GM18867 (cell line): ENCODE data around the gene NPTX2.

Experiments used
- ATAC-seq: cut with Tn5 transposase; IDR thresholded peaks from one replicate; pipeline ENCODE4 v1.9.1; 2021; ENCODE audit warnings: mild to moderate bottlenecking, moderate library complexity; ENCODE audit not compliant: unreplicated experiment

The NPTX2 gene

GRCh38 chr7:98618786-98619185, 1.7 kb downstream of the NPTX2 start:
- ATAC-seq: no peak

- no peak for ATAC-seq
Measured at GRCh38 chr7:98619450-98620321, 2.6 kb downstream of the NPTX2 start.

- no peak for ATAC-seq
Measured at GRCh38 chr7:98621573-98622482, 4.7 kb downstream of the NPTX2 start.

- no peak for ATAC-seq
Measured at GRCh38 chr7:98622926-98623325, 5.8 kb downstream of the NPTX2 start.

GRCh38 chr7:98624846-98625420, 7.8 kb downstream of the NPTX2 start:
- ATAC-seq: no peak

GRCh38 chr7:98626460-98627412, 9.7 kb downstream of the NPTX2 start:
- no peak for ATAC-seq

- ATAC-seq: no peak
Measured at GRCh38 chr7:98627413-98627790, 10.3 kb downstream of the NPTX2 start.

- no peak for ATAC-seq
Measured at GRCh38 chr7:98628418-98628817, 11.3 kb downstream of the NPTX2 start.

- no peak for ATAC-seq
Measured at GRCh38 chr7:98629001-98629431, 11.9 kb downstream of the NPTX2 start.

- no peak for ATAC-seq
Measured at GRCh38 chr7:98630149-98630548, 13.1 kb downstream of the NPTX2 start.

- no peak for ATAC-seq
Measured at GRCh38 chr7:98630770-98631169, 13.7 kb downstream of the NPTX2 start.

- no peak for ATAC-seq
Measured at GRCh38 chr7:98638853-98639252, 21.8 kb downstream of the NPTX2 start.

GRCh38 chr7:98640375-98640774, 23.3 kb downstream of the NPTX2 start:
- ATAC-seq: no peak

GRCh38 chr7:98641646-98642500, 24.8 kb downstream of the NPTX2 start:
- ATAC-seq: peak; percentile 83

- no peak for ATAC-seq
Measured at GRCh38 chr7:98643236-98643985, 26.3 kb downstream of the NPTX2 start.

- no peak for ATAC-seq
Measured at GRCh38 chr7:98646465-98646864, 29.4 kb downstream of the NPTX2 start.

- no peak for ATAC-seq
Measured at GRCh38 chr7:98647326-98647725, 30.2 kb downstream of the NPTX2 start.

- ATAC-seq: no peak
Measured at GRCh38 chr7:98651760-98652159, 34.7 kb downstream of the NPTX2 start.
